Keratinocyte (primary cell): ENCODE data around the gene RIC1.

Experiments
- EZH2 ChIP-seq: IDR thresholded peaks from one replicate; pipeline ENCODE4 v1.6.1; 2012; ENCODE audit warnings: inconsistent platforms, mild to moderate bottlenecking, low read length, moderate library complexity
- TF ChIP-seq, protein P1 (sequence below), 3 experiments: IDR thresholded peaks in 1 of 3; conservative IDR thresholded peaks in 1 of 3; optimal IDR thresholded peaks in 1 of 3; 2 replicates in 2 of 3; 3 replicates in 1 of 3; pipeline versions ENCODE3 to v1.5.1; 2011; ENCODE audit warnings: low read length in 3 of 3, mild to moderate bottlenecking in 3 of 3, moderate library complexity in 2 of 3, control low read depth in 1 of 3, inconsistent platforms in 1 of 3; ENCODE audit not compliant: insufficient read depth in 2 of 3; ENCODE audit errors: extremely low read depth in 1 of 3

DNA sequence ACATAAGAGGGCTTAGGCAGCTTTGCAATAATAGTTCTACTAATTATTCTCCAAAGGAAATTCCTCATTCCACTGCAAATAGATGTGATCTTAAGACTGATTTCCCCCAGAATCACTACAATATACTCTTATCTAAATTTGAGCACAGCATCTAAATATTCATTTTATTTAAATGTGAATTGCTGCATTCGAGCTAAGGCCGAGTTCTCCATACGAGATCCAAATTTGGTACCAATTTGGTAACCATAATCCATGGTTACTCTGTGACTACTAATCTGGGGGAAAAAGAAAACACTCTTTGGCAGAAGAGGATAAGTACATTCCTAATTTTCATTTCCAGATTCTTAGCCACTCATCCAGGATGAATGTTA lies 19.7 kb upstream of the RIC1 start:
- TF ChIP-seq, protein P1, sequence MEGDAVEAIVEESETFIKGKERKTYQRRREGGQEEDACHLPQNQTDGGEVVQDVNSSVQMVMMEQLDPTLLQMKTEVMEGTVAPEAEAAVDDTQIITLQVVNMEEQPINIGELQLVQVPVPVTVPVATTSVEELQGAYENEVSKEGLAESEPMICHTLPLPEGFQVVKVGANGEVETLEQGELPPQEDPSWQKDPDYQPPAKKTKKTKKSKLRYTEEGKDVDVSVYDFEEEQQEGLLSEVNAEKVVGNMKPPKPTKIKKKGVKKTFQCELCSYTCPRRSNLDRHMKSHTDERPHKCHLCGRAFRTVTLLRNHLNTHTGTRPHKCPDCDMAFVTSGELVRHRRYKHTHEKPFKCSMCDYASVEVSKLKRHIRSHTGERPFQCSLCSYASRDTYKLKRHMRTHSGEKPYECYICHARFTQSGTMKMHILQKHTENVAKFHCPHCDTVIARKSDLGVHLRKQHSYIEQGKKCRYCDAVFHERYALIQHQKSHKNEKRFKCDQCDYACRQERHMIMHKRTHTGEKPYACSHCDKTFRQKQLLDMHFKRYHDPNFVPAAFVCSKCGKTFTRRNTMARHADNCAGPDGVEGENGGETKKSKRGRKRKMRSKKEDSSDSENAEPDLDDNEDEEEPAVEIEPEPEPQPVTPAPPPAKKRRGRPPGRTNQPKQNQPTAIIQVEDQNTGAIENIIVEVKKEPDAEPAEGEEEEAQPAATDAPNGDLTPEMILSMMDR (optimal IDR thresholded peaks at IDR 0.05 in 1 of 3, IDR thresholded peaks at IDR 0.05 in 1 of 3, conservative IDR thresholded peaks at IDR 0.05 in 1 of 3; ENCODE audit: extremely low read depth in 1 of 3, insufficient read depth in 2 of 3, low read length in 3 of 3): no peak
- no peak for TF ChIP-seq EZH2
